B cell (primary cell): ENCODE measurements around the gene TBC1D2.

Experiments used
- EZH2 ChIP-seq: IDR thresholded peaks from 2 replicates; pipeline ENCODE4 v1.6.1; 2012; ENCODE audit warnings: borderline replicate concordance, low read depth, mild to moderate bottlenecking, moderate library complexity, low read length; ENCODE audit not compliant: insufficient read depth, poor library complexity, severe bottlenecking
- TF ChIP-seq, protein P1 (sequence below): fragments of 200-600 bp; IDR thresholded peaks from one replicate; pipeline ENCODE4 v1.8.0; 2022; ENCODE audit warnings: antibody characterized with exemption, mild to moderate bottlenecking

DNA sequence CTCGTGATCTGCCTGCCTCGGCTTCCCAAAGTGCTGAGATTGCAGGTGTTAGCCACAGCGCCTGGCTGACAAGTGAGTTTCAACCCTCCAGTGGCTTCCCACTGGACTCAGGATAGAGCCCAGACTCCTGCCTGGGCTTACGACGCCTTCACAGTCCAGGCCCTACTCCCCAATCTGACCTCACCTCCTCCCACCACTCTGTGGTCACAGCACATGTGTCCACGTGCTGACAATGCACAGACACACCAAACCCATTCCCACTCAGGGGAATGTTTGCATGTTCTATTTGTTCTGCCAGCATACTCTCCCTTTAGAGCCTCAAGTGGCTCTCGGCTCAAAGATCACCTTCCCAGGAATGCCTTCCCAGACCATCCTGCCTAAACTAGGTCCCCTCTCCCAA lies 105.3 kb downstream of the TBC1D2 start:
- TF ChIP-seq, protein P1, sequence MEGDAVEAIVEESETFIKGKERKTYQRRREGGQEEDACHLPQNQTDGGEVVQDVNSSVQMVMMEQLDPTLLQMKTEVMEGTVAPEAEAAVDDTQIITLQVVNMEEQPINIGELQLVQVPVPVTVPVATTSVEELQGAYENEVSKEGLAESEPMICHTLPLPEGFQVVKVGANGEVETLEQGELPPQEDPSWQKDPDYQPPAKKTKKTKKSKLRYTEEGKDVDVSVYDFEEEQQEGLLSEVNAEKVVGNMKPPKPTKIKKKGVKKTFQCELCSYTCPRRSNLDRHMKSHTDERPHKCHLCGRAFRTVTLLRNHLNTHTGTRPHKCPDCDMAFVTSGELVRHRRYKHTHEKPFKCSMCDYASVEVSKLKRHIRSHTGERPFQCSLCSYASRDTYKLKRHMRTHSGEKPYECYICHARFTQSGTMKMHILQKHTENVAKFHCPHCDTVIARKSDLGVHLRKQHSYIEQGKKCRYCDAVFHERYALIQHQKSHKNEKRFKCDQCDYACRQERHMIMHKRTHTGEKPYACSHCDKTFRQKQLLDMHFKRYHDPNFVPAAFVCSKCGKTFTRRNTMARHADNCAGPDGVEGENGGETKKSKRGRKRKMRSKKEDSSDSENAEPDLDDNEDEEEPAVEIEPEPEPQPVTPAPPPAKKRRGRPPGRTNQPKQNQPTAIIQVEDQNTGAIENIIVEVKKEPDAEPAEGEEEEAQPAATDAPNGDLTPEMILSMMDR: no peak
- no peak for TF ChIP-seq EZH2
